Natural killer cell (primary cell): ENCODE measurements around the gene PRKCB. TPM values are rescaled to one million over a fixed set of nuclear protein-coding genes. Genes with fewer than 3 reads are reported as not detected.

Experiments used
- ATAC-seq, 3 donors: fragments of 150-1000 bp in 2 of 3; fragments of 200-7000 bp in 1 of 3; cut with Tn5 transposase; 1 replicate in 1 of 3; 2 replicates in 2 of 3; pipeline ENCODE4 v1.10.0; 2021; ENCODE audit warnings: mild to moderate bottlenecking in 2 of 3, moderate library complexity in 2 of 3
- DNase-seq, 2 donors: peaks; one replicate each; pipeline versions ENCODE4 v3.0.0 to v3.0.0-alpha.2; 2013 to 2021; ENCODE audit warnings: mixed read lengths in 1 of 2
- H3K27ac ChIP-seq: one replicate; pipeline ENCODE4 v1.5.1; 2013; ENCODE audit warnings: mild to moderate bottlenecking, low read length
- H3K27me3 ChIP-seq: one replicate; pipeline ENCODE4 v1.6.1; 2013; ENCODE audit warnings: low read length; ENCODE audit not compliant: control insufficient read depth, insufficient read depth
- H3K36me3 ChIP-seq: one replicate; pipeline ENCODE4 v1.6.1; 2013; ENCODE audit warnings: low read length; ENCODE audit not compliant: control insufficient read depth, insufficient read depth
- H3K4me1 ChIP-seq: one replicate; pipeline ENCODE4 v1.6.1; 2013; ENCODE audit warnings: low read length; ENCODE audit not compliant: control insufficient read depth, insufficient read depth
- H3K4me3 ChIP-seq: one replicate; pipeline ENCODE4 v1.5.1; 2013; ENCODE audit warnings: low read length
- H3K9me3 ChIP-seq: one replicate; pipeline ENCODE4 v1.6.1; 2013; ENCODE audit warnings: low read length; ENCODE audit not compliant: control insufficient read depth, insufficient read depth
- H3K27ac Mint-ChIP-seq, 2 donors: one replicate each; pipeline ENCODE4 v1.8.0; 2022; ENCODE audit warnings: mild to moderate bottlenecking in 2 of 2, mixed read lengths in 2 of 2, moderate library complexity in 1 of 2
- H3K27me3 Mint-ChIP-seq, 2 donors: one replicate each; pipeline ENCODE4 v1.8.0; 2022; ENCODE audit warnings: low read depth in 2 of 2, mixed read lengths in 2 of 2
- H3K36me3 Mint-ChIP-seq: one replicate; pipeline ENCODE4 v1.8.0; 2022; ENCODE audit warnings: mixed read lengths
- H3K4me1 Mint-ChIP-seq, 2 donors: one replicate each; pipeline ENCODE4 v1.8.0; 2022; ENCODE audit warnings: mixed read lengths in 2 of 2
- H3K4me3 Mint-ChIP-seq: one replicate; pipeline ENCODE4 v1.8.0; 2022; ENCODE audit warnings: mild to moderate bottlenecking, moderate library complexity, mixed read lengths
- H3K9me3 Mint-ChIP-seq, 2 donors: one replicate each; pipeline ENCODE4 v1.8.0; 2022; ENCODE audit warnings: mixed read lengths in 2 of 2
- WGBS: methylation state at CpG from one replicate; pipeline ENCODE4 v1.1.7; 2013; ENCODE audit warnings: missing lambda C conversion rate; ENCODE audit not compliant: insufficient coverage; 5-methylcytosine and 5-hydroxymethylcytosine counted together
- intact Hi-C: fragments of 100-400 bp; cut with micrococcal nuclease; formaldehyde crosslinking; loops from one replicate; pipeline ENCODE4 v1.14.2; 2022
- total RNA-seq, 4 donors: library from RNA; stranded (reverse); fragments of 120-200 nt in 1 of 4; gene quantifications; one replicate each; pipeline versions ENCODE4 v1.2.3 to v1.2.4, GENCODE V29; 2013 to 2022
- TF ChIP-seq, protein P1 (sequence below): fragments of 200-600 bp; IDR thresholded peaks from one replicate; pipeline ENCODE4 v1.8.0; 2022; ENCODE audit warnings: antibody characterized with exemption

PRKCB gene
- total RNA-seq, 3 donors from 2014 or later (not counting 1 experiment from before 2014, with no cell fraction given): 182 to 222 (median 183) TPM

DNA sequence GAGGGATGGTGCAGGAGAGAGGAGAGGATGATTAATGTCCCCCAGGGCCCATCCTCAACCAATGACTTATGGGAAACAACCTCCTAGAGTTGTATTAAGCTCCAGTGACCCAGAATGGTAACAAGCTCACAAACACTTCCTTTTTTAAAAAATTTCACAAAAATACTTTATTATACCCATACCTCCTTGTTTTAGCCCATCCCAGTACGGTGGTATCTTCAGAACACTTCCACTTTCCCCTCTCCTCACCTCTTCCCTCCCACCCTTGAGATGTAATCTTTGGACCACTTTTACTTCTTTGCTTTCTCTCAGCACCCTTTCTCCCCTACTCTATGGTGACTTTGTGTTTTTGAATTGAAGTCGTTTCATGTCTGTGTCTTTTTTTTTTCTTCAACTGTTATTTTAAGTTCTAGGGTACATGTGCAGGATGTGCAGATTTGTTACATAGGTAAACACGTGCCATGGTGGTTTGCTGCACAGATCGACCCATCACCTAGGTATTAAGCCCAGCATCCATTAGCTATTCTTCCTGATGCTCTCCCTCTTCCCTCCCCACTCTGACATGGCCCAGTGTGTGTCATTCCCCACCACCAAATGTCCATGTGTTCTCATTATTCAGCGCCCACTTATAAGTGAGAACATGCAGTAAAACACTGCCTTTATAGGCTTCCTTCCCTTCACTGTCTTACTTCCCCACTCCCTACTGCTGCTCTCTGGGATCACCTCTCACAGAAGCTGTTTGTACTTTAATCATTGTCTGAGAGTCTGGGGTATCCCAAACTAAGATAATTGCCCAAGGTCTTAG is 124.5 kb downstream of the PRKCB start:
- H3K4me1 Mint-ChIP-seq: peaks cover 54 to 65% of the 10 kb centered on the region in 2 donors
- WGBS: 38% methylated on average over 4 of the region's 5 CpGs
- no peaks in the 10 kb centered on the region for H3K9me3 ChIP-seq
- H3K27ac Mint-ChIP-seq: peak overlapping the region; percentile 27 to 66
- H3K9me3 Mint-ChIP-seq: no peaks in the 10 kb centered on the region
- H3K27me3 Mint-ChIP-seq: no peaks in the 10 kb centered on the region
- H3K4me3 Mint-ChIP-seq: peak overlapping the region; percentile 6
- H3K27ac ChIP-seq: no peak overlapping the region
- ATAC-seq (peak in 2 of 3 donors; percentile 15 to 26), DNase-seq (peak in 1 of 2 donors; percentile 19)
- H3K36me3 ChIP-seq: peaks cover 6% of the 10 kb centered on the region
- no peaks in the 10 kb centered on the region for H3K36me3 Mint-ChIP-seq
- TF ChIP-seq, protein P1, sequence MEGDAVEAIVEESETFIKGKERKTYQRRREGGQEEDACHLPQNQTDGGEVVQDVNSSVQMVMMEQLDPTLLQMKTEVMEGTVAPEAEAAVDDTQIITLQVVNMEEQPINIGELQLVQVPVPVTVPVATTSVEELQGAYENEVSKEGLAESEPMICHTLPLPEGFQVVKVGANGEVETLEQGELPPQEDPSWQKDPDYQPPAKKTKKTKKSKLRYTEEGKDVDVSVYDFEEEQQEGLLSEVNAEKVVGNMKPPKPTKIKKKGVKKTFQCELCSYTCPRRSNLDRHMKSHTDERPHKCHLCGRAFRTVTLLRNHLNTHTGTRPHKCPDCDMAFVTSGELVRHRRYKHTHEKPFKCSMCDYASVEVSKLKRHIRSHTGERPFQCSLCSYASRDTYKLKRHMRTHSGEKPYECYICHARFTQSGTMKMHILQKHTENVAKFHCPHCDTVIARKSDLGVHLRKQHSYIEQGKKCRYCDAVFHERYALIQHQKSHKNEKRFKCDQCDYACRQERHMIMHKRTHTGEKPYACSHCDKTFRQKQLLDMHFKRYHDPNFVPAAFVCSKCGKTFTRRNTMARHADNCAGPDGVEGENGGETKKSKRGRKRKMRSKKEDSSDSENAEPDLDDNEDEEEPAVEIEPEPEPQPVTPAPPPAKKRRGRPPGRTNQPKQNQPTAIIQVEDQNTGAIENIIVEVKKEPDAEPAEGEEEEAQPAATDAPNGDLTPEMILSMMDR: no peak
- peaks cover 10% of the 10 kb centered on the region for H3K4me1 ChIP-seq
- intact Hi-C loops: no loop called here
- H3K27me3 ChIP-seq: no peaks in the 10 kb centered on the region
- H3K4me3 ChIP-seq: no peak overlapping the region

DNA sequence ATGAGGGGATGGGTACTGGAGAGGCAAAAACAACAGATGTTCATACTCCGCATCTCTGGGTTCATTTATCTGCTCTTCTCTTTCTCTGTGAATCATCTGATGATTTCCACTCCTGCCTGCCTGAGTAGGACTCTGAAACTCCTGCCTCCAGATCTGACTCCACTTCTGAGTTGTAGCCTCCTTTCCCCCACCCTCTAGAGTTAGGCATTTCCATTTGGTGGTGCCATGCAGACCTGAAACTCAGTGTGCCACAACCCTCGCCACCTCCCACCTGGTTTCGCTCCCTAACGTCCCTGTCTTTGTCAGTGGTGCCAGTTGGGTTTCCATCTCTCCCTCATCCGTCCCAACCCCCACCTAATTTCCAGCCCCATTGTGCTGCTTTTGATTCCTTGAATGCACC is 126.2 kb downstream of the PRKCB start:
- ATAC-seq (no peak), DNase-seq (no peak)
- Mint-ChIP-seq H3K9me3 (no peaks in the 10 kb centered on the region), H3K27ac (peak overlapping the region in 1 of 2 donors; percentile 31), H3K27me3 (no peaks in the 10 kb centered on the region), H3K4me3 (no peak overlapping the region), H3K36me3 (no peaks in the 10 kb centered on the region), H3K4me1 (peaks cover 67 to 68% of the 10 kb centered on the region in 2 donors)
- H3K4me1 ChIP-seq: peaks cover 16% of the 10 kb centered on the region
- TF ChIP-seq, protein P1: no peak
- intact Hi-C loops: no loop called here
- no peaks in the 10 kb centered on the region for H3K9me3 ChIP-seq
- no peaks in the 10 kb centered on the region for H3K27me3 ChIP-seq
- H3K27ac ChIP-seq: no peak overlapping the region
- H3K36me3 ChIP-seq: peaks cover 6% of the 10 kb centered on the region
- 89% methylated on average over 5 of the region's 5 CpGs for WGBS
- H3K4me3 ChIP-seq: no peak overlapping the region

DNA sequence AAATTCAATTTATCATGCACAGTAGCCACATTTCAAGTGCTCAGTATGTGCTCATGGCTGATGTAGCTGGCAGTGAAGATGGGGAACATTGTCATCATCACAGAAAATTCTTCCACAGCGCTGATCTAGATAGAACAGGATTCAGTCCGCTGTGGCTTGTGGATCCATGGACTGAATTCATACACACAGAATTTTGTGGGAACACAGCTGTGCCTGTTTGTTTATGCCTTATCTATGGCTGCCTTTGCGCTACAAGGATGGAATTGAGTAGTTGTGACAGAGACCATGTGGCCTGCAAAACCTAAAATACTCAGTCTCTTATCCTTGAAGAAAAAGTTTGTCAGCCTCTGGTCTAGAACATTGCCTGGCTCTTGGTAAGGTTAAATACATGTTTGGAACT is 128.4 kb downstream of the PRKCB start:
- TF ChIP-seq, protein P1: no peak
- DNase-seq (no peak), ATAC-seq (no peak)
- H3K4me1 Mint-ChIP-seq: peaks cover 67 to 70% of the 10 kb centered on the region in 2 donors
- Histone ChIP-seq H3K27ac (no peak overlapping the region), H3K36me3 (peaks cover 8% of the 10 kb centered on the region), H3K27me3 (no peaks in the 10 kb centered on the region), H3K9me3 (no peaks in the 10 kb centered on the region), H3K4me3 (no peak overlapping the region), H3K4me1 (peaks cover 30% of the 10 kb centered on the region)
- H3K27ac Mint-ChIP-seq: no peak overlapping the region
- intact Hi-C loops: no loop called here
- no peaks in the 10 kb centered on the region for H3K9me3 Mint-ChIP-seq
- WGBS: 97% methylated on average over 3 of the region's 3 CpGs
- H3K36me3 Mint-ChIP-seq: no peaks in the 10 kb centered on the region
- H3K4me3 Mint-ChIP-seq: no peak overlapping the region
- H3K27me3 Mint-ChIP-seq: no peaks in the 10 kb centered on the region
